ENCODE data around the gene CHAF1B. TPM values are rescaled to one million over a fixed set of nuclear protein-coding genes. Genes with fewer than 3 reads are reported as not detected.
"Not testable (repeated sequence)": the region's sequence is repeated elsewhere in the genome, so short reads cannot be mapped to it uniquely, and the experiment has no call there.

The CHAF1B gene
- total and polyA plus RNA-seq, 2 experiments from 2014 or later: 1.1 to 1.9 TPM

DNA sequence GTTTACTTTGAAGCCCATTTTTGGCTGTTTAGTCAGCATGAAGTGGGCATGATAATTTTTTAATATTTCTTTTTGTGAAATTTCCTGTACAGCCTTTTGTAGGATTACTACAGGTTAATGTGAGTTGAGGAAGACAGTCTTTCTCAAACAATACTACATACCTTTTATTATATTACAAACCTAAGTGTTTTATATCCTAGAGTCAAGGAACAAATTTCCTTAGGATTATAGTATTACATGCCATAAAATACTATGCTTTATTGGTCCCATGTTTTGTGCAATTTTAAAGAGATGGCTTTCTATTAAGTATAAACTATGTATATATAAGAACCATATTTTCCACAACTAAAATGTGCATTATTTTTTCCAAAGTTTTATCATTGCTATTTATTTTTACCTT lies 9.2 kb upstream of the CHAF1B start:
- no peak overlapping the region for H2AFZ ChIP-seq
- H3K27ac ChIP-seq: no peak overlapping the region
- peaks cover 3% of the 10 kb centered on the region for H3K79me2 ChIP-seq
- no peaks in the 10 kb centered on the region for H3K36me3 ChIP-seq (replicated peaks; ENCODE audit: insufficient read depth, low read depth)
- no peak for DNase-seq (ENCODE audit: low spot score)
- H3K27me3 ChIP-seq: no peaks in the 10 kb centered on the region
- peaks cover 3% of the 10 kb centered on the region for H4K20me1 ChIP-seq (ENCODE audit: insufficient read depth, poor library complexity, severe bottlenecking)
- H3K9me2 ChIP-seq (replicated peaks; ENCODE audit: insufficient read depth): no peaks in the 10 kb centered on the region
- no peak overlapping the region for H3K4me2 ChIP-seq
- H3K9me3 ChIP-seq (ENCODE audit: low read depth): no peaks in the 10 kb centered on the region
- no peaks in the 10 kb centered on the region for H3K4me1 ChIP-seq (ENCODE audit: insufficient read depth)
- H3K4me3 ChIP-seq: no peak overlapping the region
- TF ChIP-seq EZH2 (IDR thresholded peaks at IDR 0.05; ENCODE audit: borderline replicate concordance) (no peak), EZH2phosphoT487 (IDR thresholded peaks at IDR 0.05; ENCODE audit: low read depth, severe bottlenecking, unreplicated experiment) (no peak)

DNA sequence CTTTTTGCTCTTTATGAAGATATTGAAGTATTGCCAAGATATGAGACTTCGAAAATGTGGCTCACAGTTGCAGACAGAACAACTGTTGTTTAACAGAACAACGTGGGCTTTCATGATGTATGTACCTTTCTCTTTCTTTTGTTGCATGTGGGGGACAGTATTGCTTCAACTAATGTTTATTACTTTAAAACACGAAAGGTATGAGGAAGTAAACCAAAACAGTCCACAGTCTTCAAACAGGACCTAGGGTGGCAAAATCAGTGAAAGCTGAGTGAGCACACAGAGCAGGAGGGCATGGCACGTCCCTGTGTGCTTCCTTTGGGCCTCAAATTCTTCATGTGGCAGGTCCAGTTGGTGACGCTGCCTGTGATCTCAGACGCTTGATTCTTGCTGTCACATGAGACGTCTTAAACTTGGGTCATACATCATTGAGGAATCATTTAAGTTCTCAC lies 7.8 kb upstream of the CHAF1B start:
- Histone ChIP-seq H4K20me1 (ENCODE audit: insufficient read depth, poor library complexity, severe bottlenecking) (peaks cover 3% of the 10 kb centered on the region), H3K4me3 (no peak overlapping the region), H3K9me3 (ENCODE audit: low read depth) (no peaks in the 10 kb centered on the region), H3K9me2 (replicated peaks; ENCODE audit: insufficient read depth) (no peaks in the 10 kb centered on the region), H3K79me2 (no peaks in the 10 kb centered on the region), H3K4me2 (no peak overlapping the region), H3K4me1 (ENCODE audit: insufficient read depth) (no peaks in the 10 kb centered on the region), H3K36me3 (replicated peaks; ENCODE audit: insufficient read depth, low read depth) (no peaks in the 10 kb centered on the region), H2AFZ (no peak overlapping the region), H3K27ac (peak overlapping the region; percentile 8), H3K27me3 (no peaks in the 10 kb centered on the region)
- DNase-seq (ENCODE audit: low spot score): peak; percentile 8
- TF ChIP-seq EZH2 (IDR thresholded peaks at IDR 0.05; ENCODE audit: borderline replicate concordance): no peak
- TF ChIP-seq, protein P1, sequence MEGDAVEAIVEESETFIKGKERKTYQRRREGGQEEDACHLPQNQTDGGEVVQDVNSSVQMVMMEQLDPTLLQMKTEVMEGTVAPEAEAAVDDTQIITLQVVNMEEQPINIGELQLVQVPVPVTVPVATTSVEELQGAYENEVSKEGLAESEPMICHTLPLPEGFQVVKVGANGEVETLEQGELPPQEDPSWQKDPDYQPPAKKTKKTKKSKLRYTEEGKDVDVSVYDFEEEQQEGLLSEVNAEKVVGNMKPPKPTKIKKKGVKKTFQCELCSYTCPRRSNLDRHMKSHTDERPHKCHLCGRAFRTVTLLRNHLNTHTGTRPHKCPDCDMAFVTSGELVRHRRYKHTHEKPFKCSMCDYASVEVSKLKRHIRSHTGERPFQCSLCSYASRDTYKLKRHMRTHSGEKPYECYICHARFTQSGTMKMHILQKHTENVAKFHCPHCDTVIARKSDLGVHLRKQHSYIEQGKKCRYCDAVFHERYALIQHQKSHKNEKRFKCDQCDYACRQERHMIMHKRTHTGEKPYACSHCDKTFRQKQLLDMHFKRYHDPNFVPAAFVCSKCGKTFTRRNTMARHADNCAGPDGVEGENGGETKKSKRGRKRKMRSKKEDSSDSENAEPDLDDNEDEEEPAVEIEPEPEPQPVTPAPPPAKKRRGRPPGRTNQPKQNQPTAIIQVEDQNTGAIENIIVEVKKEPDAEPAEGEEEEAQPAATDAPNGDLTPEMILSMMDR (IDR thresholded peaks at IDR 0.05; ENCODE audit: poor library complexity): no peak
- TF ChIP-seq EZH2phosphoT487 (IDR thresholded peaks at IDR 0.05; ENCODE audit: low read depth, severe bottlenecking, unreplicated experiment): no peak
- 91% methylated on average over 7 of the region's 7 CpGs for WGBS (ENCODE audit: low lambda C conversion rate, missing lambda C conversion rate)

DNA sequence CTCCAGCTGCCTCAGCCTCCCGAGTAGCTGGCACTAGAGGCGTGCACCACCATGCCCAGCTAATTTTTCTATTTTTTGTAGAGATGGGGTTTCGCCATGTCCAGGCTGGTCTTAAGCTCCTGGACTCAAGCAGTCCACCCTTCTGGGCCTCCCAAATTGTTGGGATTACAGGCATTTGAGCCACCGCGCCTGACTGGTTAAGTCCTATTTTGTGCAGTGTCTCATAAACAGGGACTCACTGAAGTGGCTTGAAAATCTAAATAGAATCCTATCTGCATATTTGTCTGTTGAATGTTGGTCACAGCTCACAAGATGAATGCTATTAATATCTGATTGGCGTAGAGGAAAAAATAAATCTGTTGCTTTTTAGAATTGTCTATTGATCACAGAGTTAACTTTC lies 5.9 kb upstream of the CHAF1B start:
- Histone ChIP-seq H4K20me1 (ENCODE audit: insufficient read depth, poor library complexity, severe bottlenecking) (peaks cover 3% of the 10 kb centered on the region), H3K9me3 (ENCODE audit: low read depth) (no peaks in the 10 kb centered on the region), H3K4me1 (ENCODE audit: insufficient read depth) (no peaks in the 10 kb centered on the region), H3K27me3 (no peaks in the 10 kb centered on the region), H3K79me2 (no peaks in the 10 kb centered on the region), H3K36me3 (replicated peaks; ENCODE audit: insufficient read depth, low read depth) (no peaks in the 10 kb centered on the region), H2AFZ (no peak overlapping the region), H3K9me2 (replicated peaks; ENCODE audit: insufficient read depth) (no peaks in the 10 kb centered on the region), H3K4me3 (no peak overlapping the region), H3K27ac (no peak overlapping the region), H3K4me2 (no peak overlapping the region)
- no peak for DNase-seq (ENCODE audit: low spot score)
- 89% methylated on average over 6 of the region's 6 CpGs for WGBS (ENCODE audit: low lambda C conversion rate, missing lambda C conversion rate)
- no peak for TF ChIP-seq EZH2phosphoT487 (IDR thresholded peaks at IDR 0.05; ENCODE audit: low read depth, severe bottlenecking, unreplicated experiment)
- no peak for TF ChIP-seq EZH2 (IDR thresholded peaks at IDR 0.05; ENCODE audit: borderline replicate concordance)
- TF ChIP-seq, protein P1 (IDR thresholded peaks at IDR 0.05; ENCODE audit: poor library complexity): no peak

DNA sequence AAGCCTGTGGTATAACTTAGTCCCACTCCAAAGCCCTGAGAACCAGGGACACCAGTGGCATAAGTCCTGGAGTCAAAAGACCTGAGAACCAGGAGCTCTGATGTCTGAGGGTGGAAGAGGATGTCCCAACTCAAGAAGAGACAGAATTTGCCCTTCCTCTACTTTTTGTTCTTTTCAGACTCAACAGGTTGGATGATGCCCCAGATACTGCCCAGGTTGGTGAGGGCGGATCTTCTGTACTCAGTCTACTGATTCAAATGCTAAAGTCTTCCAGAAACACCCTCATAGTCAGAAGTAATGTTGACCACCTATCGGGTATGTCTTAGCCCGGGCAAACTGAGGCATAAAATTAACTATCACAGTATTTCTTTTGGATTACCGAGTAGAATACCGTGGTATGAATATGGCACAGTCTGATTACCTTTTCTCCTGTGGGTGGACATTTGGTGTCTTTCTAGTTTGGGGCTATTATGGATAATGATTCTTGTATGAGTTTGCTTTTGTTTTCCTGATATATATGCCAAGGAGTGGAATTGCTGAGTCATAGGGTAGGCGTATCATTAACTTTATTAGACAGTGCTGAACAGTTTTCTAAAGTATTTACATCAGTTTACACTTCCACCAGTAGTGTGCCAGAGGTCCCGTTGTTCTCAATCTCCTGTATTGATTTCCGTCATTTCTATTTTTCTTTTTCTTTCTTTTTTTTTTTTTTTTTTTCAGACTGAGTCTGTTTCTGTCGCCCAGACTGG lies 3.2 kb upstream of the CHAF1B start:
- no peaks in the 10 kb centered on the region for H3K9me2 ChIP-seq (replicated peaks; ENCODE audit: insufficient read depth)
- H2AFZ ChIP-seq: no peak overlapping the region
- no peak overlapping the region for H3K4me2 ChIP-seq
- TF ChIP-seq EZH2 (IDR thresholded peaks at IDR 0.05; ENCODE audit: borderline replicate concordance) (no peak), EZH2phosphoT487 (IDR thresholded peaks at IDR 0.05; ENCODE audit: low read depth, severe bottlenecking, unreplicated experiment) (no peak)
- TF ChIP-seq, protein P1 (IDR thresholded peaks at IDR 0.05; ENCODE audit: poor library complexity): no peak
- peaks cover 3% of the 10 kb centered on the region for H4K20me1 ChIP-seq (ENCODE audit: insufficient read depth, poor library complexity, severe bottlenecking)
- H3K4me3 ChIP-seq: no peak overlapping the region
- no peaks in the 10 kb centered on the region for H3K9me3 ChIP-seq (ENCODE audit: low read depth)
- H3K27ac ChIP-seq: no peak overlapping the region
- no peaks in the 10 kb centered on the region for H3K36me3 ChIP-seq (replicated peaks; ENCODE audit: insufficient read depth, low read depth)
- H3K79me2 ChIP-seq: no peaks in the 10 kb centered on the region
- H3K4me1 ChIP-seq (ENCODE audit: insufficient read depth): peaks cover 3% of the 10 kb centered on the region
- DNase-seq (ENCODE audit: low spot score): no peak
- 95% methylated on average over 9 of the region's 9 CpGs for WGBS (ENCODE audit: low lambda C conversion rate, missing lambda C conversion rate)
- H3K27me3 ChIP-seq: no peaks in the 10 kb centered on the region

DNA sequence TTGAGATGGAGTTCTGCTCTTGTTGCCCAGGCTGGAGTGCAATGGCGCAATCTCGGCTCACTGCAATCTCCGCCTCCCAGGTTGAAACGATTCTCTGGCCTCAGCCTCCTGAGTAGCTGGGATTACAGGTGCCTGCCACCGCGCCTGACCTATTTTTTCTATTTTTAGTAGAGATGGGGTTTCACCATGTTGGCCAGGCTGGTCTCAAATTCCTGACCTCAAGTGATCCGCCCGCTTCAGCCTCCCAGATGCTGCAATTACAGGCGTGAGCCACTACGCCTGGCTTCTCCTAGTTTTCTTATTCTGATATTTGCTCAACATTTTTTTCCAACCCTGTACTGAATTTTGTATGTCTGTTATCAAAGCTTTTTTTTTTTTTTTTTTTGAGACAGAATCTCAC lies 2.5 kb upstream of the CHAF1B start:
- not testable (repeated sequence) for H3K4me2 ChIP-seq

More for the DNA sequence above, 2.5 kb upstream of the CHAF1B start:
- DNase-seq (ENCODE audit: low spot score); H2AFZ ChIP-seq; H4K20me1 ChIP-seq (ENCODE audit: insufficient read depth, poor library complexity, severe bottlenecking); H3K27me3 ChIP-seq; H3K9me3 ChIP-seq (ENCODE audit: low read depth); H3K9me2 ChIP-seq (replicated peaks; ENCODE audit: insufficient read depth); H3K4me3 ChIP-seq; H3K4me1 ChIP-seq (ENCODE audit: insufficient read depth); H3K36me3 ChIP-seq (replicated peaks; ENCODE audit: insufficient read depth, low read depth); H3K79me2 ChIP-seq; H3K27ac ChIP-seq: not testable (repeated sequence)
- 95% methylated on average over 10 of the region's 10 CpGs for WGBS (ENCODE audit: low lambda C conversion rate, missing lambda C conversion rate)
